ENCODE measurements around the gene PPP1R3D.

PPP1R3D gene

DNA sequence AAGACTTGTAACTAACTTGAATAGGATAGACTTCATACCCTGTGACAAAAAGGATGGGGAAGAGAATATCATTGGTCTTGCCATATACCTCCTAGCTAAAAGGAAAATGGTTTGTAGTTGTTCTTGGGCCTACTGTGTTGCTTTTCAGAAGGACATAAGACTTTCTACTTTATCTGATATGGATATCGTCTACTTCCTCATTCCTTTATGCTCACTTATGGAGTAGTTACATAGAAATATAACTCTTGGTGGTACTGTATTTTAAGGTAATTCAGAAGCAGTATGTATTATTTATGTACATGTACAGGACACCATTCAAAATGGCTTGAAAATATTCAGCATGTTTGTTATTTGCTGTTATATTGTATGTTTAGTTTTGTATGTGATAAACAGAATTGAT lies 8.1 kb upstream of the PPP1R3D start:
- no peak for DNase-seq

DNA sequence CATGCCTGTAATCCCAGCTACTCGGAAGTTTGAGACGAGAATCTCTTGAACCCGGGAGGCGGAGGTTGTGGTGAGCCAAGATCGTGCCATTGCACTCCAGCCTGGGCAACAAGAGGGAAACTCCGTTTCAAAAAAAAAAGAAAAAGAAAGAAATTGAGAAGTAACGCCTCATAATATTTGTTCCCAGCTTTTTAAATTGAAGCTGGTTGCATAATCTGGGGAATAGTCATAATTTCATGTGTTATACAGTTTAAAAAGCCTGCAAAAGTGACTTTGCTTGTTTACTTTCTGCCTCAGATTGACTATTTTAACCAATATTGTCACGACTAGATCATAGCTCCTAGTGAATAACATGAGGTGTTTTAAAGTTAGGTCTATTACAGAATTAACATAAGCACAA lies 7.3 kb upstream of the PPP1R3D start:
- no peak for DNase-seq

DNA sequence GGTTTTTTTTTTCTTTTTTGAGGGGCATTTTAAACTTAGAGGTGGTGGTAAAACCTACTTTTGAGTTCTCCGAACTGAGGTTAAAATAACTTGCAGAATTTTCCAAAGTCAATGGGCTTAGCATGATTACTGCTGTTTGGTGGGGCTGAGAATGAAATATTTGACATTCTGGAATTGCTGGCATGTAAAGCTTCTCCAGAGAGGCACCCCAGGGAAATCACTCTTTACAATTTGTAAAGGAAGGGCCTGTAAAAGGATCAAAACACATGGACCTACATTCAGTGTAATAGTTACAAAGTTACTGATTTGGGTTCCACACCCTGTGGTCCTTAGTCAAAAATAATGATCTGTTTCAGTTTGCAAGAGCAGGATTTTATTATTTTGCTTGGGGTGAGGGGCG lies 5.6 kb upstream of the PPP1R3D start:
- DNase-seq, result no peak

DNA sequence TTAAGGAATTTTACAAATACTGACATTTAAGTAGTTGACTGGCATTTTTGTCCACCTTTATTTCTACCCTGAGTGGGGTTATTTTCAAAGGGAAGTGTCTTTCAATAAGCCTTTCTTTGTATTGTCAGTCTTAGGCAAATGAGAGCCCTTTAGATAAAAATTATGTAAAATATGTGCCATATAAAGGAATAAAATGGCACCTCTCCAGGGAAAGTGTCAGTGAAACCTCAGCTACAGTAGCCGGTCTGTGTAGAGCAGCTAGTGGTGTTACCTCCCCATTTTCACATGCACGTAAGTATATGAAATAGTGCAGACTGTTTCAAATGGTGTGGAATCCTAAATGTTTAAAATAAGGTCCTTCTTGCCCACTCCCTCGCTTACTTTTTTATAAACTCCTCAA lies 5.1 kb upstream of the PPP1R3D start:
- DNase-seq, result no peak

DNA sequence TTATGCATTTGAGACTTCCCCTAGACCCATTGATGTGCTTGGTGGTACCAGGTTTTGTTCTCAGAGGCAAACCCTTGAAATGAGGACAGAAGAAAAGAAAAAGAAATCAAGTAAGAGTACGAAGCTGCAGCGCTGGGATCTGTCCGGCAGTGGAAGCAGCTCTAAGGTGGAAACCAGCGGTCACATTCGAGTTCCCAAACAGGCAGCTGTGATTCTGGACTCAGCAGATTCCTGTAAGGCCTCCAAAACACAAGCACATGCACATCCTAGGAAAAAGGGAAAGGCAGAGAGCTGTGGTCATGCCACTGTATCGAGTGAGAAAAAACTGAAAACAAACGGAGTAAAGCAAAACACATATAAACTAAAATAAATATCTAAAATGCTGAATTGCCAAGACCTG lies 4.6 kb upstream of the PPP1R3D start:
- no peak for DNase-seq

DNA sequence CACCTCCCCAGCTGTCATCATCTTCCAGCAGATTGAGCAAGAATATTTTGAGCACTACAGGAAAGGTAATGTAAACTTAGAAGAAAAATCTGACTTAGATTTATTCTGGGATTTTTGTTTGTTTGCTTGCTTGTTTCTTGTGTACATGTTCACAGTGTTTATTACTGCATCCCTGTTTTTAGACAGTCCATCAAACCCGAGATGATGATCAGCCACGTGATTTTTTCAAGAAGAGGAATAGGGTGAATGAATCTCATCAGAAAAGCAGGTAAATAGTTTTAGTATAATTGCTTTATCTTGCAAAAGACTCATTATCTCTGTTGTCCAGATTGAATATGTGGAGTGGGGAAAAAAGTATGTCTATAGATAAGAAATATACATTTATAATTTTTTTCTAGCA lies 2.1 kb upstream of the PPP1R3D start:
- no peak for DNase-seq

DNA sequence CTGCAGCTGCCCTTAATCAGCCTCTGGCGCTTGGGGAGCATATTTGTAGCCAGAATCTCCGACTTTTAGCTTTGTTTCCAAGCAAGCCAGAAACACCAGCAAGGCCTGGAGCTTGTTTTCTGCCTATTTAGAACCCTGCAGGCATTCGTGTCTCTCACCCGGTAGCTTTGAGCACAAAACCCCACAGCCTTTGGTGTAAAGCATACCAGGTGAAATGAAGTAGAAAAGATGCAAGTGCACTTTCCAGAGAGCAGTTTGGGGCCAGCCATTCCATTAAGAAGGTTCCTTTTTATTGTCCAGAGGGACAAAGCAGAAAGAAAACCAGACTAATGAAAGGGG lies 820 bp upstream of the PPP1R3D start:
- no peak for DNase-seq

DNA sequence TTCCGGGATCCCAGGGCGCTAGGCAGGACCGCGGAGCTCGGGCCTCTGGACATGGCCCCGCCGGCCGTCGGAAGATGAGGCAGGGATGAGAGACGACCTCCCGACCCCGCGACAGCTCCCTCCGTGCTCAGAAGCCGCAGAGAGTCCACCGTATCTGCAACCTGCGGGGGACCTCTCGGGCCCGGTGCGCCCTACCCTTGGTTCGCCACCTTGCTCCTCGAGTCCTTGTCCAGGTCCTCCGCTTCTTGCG lies 301 bp downstream of the PPP1R3D start:
- no peak for DNase-seq

DNA sequence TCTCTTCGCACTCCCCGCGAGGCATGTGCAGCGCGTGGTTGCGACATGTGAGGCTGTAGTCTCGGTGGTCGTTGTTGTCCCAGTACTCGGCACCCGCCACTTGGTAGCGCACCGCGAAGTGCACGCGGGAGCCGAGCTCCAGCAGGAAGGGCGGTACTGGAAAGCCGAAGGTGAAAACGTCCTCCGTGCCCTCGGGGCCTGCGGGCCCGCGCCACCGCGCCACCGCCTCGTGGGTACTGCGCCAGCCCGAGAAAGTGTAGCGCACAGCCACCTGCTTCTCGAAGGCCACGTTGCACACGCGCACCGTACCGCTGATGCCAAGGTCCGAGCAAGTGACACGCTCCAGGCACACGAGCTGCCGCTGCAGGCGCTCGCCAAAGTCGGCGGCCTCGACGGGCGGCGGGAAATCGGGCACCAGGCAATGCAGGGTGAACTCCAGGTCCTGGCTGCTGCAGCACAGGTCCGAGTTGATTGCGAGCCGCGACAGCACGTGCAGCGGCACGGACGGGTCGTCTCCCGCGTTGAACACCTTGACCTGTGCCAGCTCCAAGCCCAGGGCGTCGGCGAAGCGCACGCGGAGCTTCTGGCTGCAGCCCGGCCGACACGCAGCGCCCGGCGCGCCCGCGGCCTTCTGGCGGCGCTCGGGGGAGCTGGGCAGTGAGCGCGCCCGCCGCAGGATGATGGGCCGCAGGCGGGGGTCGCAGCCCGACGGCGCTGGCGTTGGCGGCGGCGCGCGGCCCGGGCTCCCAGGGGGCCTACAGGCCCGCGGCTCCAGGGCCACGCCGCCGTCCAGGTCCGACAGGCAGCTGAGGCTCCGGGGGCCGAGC lies 840 bp downstream of the PPP1R3D start:
- DNase-seq, result no peak

DNA sequence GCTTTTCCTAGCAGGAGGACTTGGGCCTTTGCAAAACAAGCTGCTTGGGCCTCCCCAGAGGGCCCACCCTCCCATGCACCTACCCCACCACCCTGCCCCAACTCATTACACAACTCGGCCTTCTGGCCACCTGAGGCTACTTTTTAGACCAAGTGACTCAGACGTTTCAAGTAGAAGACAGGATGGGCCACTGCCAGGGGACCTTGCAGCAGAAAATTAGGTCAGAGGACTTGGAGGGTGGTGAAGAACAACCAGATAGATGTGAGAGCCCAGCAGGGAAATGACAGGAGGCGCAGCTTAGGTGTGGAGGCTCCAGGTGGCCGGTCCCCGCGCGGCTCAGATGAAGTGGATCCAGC lies 1.4 kb downstream of the PPP1R3D start:
- DNase-seq, result no peak

DNA sequence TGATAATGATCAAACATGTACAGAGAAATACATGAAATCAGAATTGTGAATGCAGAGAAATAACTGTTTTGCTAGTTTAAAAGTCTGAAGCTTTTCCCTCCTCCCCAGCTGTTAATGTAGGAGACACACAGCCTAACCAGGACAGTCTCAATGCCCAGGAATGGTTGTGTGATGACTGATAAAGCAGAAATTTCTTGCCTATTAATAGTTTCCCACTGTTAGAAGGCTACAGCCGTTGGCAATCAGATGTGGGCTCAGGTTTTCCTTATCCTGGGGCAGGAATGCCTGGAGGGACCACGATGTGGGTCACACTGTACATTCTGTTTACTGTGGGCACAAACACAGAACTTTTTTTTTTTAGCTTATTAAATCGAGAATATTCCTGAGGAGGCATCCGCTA lies 1.9 kb downstream of the PPP1R3D start:
- DNase-seq, result no peak

DNA sequence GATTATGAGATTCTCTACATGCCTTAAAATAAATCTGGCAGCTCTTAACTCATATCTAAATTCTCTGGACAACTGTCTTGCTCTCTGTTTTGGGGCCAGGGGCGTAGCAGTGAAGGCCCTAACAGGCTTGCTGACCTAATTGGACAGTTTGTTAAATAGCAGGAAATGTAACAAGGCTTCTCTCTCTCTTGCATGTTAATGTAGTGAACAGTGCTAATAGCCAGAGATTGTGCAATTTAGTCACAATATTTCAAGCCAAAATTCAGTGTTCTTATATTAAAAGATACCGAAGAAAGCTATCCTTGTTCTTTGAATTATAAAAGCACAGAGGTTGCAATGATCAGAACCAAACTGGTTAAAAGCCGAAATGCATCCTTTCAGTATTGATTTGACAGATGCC lies 3.0 kb downstream of the PPP1R3D start:
- DNase-seq, result no peak

DNA sequence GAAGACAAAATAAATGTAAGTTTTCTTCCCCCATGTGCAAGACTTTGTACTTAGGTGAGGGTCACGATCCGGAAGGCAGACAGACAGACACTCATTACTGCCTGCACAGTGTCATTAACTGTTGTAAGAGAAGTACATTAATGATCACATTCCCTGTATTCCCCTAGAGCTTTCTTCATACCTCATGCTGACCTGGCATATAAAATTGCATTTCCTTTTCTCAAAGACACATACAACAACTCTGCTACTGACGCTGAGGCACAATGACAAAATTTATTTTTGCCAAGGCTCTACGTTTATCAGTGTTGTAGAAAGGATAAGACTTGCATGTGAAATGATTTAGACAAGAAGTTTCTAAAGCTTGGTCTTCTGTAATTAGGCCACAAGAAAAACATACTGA lies 3.7 kb downstream of the PPP1R3D start:
- no peak for DNase-seq

DNA sequence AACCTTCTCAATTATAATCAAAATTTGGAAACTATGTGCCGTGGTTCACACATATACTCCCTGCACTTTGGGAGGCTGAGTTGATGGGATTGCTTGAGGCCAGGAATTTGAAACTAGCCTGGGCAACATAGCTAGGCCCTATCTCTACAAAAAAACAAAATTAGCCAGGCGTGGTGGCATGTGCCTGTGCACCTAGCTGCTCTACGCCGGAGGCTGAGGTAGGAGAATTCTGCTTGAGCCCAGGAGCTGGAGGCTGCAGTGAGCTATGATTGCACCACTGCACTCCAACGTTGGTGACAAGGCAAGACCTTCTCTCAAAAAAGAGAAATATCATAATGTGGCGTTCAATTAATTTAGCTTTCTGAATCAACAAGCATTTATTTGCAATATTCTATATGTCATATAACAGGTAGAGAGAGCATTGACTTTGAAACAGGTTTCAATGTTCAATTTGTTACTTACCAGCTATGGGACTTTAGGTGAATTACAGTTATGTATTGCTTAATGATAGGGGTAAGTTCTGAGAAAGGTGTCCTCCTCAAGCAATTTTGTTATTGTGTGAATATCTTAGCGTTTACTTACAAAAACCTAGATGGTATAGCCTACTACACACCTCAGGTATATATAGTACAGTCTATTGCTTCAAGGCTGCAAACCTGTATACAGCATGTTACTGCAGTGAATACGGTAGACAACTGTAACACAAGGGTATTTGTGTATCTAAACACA lies 4.5 kb downstream of the PPP1R3D start:
- DNase-seq, result no peak

DNA sequence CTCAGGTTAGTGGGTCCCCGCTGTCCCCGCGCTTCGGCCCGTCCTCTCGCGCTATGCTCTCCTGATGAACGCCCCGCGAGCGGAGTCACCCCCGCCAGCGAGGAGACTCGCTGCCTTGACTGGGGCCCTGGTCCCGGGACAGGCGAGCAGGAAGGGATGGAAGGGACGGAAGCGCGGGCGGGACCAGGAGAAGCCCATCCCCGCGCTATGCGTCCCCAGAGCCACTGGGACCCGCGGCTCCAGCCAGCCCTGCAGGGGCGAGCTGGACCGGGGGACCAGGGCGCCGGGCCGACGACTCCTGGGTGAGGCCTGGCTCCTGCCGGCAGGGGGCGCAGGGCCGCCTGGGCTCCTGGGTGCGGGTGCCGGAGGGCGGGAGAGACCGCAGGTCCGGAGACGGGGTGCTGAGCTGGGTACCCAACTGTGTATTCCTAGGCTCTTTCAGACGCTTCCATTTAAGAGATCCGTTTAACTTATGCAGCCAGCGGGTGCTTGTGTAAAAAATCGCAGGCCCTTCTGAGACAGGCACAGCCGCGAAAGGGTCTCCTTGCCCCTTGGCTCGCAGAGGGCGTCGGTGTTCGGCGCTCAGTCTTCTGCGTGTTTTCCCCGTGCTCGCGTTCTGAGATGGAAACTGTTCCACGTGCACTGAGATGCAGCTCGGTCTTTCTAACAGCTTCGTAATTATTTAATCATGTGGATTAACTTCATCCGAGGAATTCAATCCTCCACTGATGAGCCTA lies 6.1 kb downstream of the PPP1R3D start:
- peak; percentile 87 for DNase-seq

DNA sequence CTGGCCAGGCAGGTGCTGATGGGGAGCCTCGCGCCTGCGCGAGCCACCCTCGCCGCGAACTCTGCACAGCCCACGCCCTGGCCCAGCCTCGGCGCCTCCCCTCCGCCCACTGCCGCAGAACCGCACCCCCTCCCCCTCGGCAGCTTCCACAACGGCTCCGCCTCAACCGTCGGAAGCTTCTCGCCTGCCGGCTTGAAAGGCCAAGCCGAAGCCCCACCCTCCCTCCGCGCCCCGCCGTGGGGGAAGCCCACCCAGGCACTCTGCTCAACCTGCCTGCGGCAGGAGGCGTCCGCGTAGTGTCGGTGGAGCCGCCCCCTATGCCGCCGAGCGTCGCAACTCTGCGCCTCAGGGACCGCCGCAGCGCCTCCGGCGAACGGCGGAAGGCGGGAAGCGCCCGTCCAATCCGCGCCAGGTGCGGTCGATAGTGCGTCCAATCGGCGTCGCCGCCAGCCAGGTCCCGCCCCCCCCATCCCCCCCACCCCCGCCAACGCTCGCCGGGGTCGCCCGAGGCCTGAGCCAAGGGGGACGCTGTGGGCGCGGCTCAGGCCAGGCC lies 6.7 kb downstream of the PPP1R3D start, which contains the start of gene SYCP2:
SYCP2 (minus strand) TSS at position 342 of the 553 bp plus-strand sequence. CDS start 11,224 bp downstream, outside the sequence.
- DNase-seq, result peak; percentile 72

DNA sequence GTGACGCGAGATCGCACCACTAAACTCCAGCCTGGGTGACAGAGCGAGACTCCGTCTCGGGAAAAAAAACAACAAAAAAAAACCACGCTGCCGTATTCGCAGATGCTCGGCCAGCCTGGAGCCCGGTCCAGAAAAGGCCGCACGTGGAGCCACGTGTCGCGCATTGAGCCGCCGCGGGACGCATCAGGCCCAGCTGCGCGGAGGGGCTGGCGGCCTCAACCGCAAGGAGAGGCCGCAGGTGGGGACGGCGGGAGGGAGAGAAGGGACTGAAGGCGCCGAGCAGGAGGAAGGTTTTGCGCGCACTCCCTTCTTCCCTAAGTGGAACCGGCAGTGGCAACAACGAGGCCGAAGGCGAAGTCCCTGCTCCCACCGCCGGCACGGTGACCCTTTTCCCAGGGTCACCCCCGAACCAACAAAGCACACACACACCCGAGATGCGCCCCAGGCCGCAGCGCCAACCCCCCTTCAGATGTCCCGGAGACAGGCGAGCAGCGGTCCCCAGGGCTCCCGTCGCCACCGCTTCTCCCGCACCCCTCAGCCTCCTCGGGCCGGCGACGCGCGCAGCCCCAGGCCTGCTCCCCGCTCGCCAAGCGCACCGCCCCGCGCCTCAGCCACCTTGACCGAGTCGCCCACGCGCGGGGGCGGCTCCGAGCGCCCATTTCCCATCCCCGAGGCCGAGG lies 7.3 kb downstream of the PPP1R3D start:
- no peak for DNase-seq

DNA sequence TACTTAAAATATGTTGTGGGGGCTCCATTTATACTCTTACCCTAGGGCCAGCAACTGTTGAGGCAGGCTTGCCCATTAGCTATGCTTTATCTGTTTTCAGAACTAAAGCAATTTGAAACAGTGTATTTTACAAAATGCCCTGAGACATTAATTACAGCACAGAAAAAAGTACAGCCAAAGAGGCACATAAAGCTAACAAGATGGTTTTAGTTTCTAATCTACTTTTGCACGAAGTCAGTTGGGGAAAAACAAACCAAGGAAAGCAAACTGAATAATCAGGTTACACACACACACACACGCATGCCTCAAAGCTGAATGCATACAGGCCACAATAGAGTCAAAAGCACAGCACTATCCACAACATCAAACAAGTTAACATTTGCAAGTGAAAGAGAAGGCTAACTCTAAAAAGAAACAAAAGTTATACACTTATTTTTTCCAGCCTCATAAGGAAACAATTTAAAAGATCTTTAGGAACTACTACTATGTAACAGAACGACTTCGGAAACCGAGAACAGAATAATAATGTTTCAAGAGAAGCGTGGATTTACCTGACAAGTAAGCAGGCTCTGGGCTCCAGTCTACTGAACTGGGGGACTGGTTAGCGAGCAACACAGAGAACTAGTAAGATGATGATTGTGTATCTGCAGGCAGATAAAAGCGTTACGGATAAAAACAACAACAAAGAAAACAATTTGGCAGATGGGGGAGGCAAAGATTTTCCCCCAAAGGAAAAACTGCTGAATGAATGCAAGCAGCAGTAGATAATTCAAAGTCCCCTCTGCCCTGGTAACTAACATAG lies 8.4 kb downstream of the PPP1R3D start:
- no peak for DNase-seq

DNA sequence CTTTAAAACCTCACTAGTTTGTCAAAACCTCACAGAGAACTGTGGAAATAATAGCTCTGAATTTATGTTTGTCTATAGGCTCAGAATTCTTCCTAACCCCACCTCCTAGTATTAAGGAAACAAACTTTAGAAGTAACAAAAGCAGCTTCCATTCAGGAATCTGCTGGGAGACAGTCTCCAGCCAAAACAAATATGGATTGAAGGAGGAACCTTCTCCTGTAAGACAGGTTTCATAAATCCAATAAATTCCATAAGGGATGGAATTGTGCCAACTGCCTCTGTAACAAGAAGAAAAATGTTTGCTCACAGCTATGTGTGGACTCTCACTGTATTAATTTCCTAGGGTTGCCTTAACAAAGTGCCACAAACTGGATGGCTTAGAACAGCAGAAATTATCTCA lies 14.2 kb downstream of the PPP1R3D start:
- no peak for DNase-seq

DNA sequence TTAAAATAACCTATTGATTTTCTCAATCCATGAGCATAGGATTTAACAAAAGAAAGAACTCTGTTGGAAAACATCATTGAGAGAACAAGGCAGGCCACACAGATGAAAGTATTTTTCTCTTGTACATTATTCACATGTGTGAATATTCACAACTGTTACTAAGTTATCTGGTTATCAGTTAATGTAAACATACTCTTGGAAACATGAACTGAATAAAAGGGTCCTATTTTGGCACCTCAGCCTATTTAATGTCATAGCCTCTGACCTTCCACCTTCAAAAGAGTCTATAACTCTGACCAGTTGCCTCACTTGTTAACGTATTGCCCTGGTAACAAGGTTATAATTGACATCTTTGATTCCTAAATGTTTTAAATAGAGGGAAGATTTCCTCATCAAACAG lies 14.7 kb downstream of the PPP1R3D start:
- no peak for DNase-seq

DNA sequence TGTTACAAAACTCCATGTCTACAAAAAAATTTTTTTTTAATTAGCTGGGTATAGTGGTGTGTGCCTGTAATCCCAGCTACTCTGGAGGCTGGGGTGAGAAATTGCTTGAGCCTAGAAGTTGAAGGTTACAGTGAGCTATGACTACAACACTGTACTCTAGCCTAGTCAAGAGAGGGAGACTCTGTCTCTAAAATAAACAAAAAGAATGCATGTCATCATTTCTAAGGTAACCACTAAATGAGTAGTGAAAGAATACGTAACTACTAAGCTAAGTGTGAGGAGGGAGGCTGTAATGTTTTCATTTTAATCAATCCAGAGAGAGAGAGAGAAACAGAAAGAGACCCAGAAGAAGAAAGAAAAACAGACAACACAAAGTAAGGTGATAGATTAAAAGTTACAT lies 16.6 kb downstream of the PPP1R3D start:
- no peak for DNase-seq

DNA sequence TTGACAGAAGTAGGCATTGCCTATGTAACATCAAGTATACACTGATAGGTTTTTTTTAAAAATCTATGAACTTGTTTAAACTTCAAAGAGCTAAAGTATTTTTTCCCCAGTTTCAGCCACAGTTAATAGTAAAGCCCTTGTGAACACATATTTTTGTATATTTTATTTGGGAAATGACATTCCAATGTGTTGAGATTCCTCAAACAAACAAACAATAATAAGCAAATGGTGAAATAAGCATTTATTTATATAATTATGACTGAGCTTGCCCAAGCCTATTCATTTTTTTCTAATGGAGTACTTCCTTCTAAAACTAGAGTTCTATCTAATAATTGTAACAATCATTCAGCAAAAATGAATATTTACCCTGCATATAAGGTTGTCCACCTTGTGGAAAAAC lies 19.2 kb downstream of the PPP1R3D start:
- no peak for DNase-seq

DNA sequence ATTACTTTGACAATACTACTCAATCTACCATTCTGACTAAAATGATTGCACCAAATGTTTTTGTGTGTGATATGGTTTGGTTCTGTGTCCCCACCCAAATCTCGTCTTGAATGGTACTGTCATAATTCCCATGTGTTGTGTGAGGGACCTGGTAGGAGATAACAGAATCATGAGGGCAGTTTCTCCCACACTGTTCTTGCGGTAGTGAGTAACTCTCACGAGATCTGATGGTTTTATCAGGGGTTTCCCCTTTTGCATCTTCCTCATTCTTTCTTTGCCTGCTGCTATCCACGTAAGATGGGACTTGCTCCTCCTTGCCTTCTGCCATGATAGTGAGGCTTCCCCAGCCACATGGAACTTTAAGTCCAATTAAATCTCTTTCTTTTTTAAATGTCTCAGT lies 27.5 kb downstream of the PPP1R3D start:
- DNase-seq, result no peak

Measured in stimulated activated CD8-positive, alpha-beta memory T cell treated with anti-CD3 and anti-CD28 coated beads, Interleukin-4, amount 100 ng/mL, for 48 hours (primary cell).